ENCODE data around the gene EGR1. TPM values are rescaled to one million over a fixed set of nuclear protein-coding genes. Genes with fewer than 3 reads are reported as not detected.

Gene EGR1
- polyA plus RNA-seq, 1 of the 3 experiments (the other 2 are of a cell fraction): 48.0 TPM

GRCh38 chr5:138452720-138453119 lies 12.6 kb upstream of the EGR1 start:
- no peaks in the 10 kb centered on the region for H3K9me3 ChIP-seq
- H3K79me2 ChIP-seq (ENCODE audit: insufficient read depth): no peaks in the 10 kb centered on the region
- H3K9ac ChIP-seq: no peak overlapping the region
- 87% methylated on average over 6 of the region's 6 CpGs for whole genome bisulfite sequencing (ENCODE audit: low lambda C conversion rate)
- H3K27me3 ChIP-seq (ENCODE audit: insufficient read depth): no peaks in the 10 kb centered on the region
- no peaks in the 10 kb centered on the region for H3F3A ChIP-seq (replicated peaks; ENCODE audit: insufficient read depth)
- H3K4me2 ChIP-seq: no peak overlapping the region
- no peak for DNase-seq
- H2AFZ ChIP-seq (ENCODE audit: low read depth): no peak overlapping the region
- ChIA-PET POLR2A (no interaction called here), CTCF (interaction anchor here (0.8 to 1.3 kb wide), 5 partner anchors 11 to 127 kb away, joined by 3 to 6 read pairs (median 3); no protein-coding TSS in a partner anchor)
- no peak overlapping the region for H3K4me3 ChIP-seq (ENCODE audit: low read depth in 2 of 2, low read length in 1 of 2)
- no peaks in the 10 kb centered on the region for H3K9me2 ChIP-seq
- peaks cover 13 to 19% of the 10 kb centered on the region in 2 experiments; a peak in 3 of 4 replicates for H3K4me1 ChIP-seq (ENCODE audit: control insufficient read depth in 1 of 2, insufficient read depth in 2 of 2, low read depth in 1 of 2, low read length in 1 of 2)
- H3K27ac ChIP-seq (ENCODE audit: low read depth in 2 of 2, low read length in 1 of 2): no peak overlapping the region
- no peaks in the 10 kb centered on the region for H4K20me1 ChIP-seq (ENCODE audit: insufficient read depth)
- no peaks in the 10 kb centered on the region for H3K36me3 ChIP-seq (replicated peaks in 1 of 2; ENCODE audit: control insufficient read depth in 1 of 2, insufficient read depth in 2 of 2, low read length in 1 of 2)
- TF ChIP-seq POLR2AphosphoS5 (IDR thresholded peaks at IDR 0.05; ENCODE audit: low read depth, low read length) (no peak), MXI1 (IDR thresholded peaks at IDR 0.05; ENCODE audit: low read depth, low read length) (no peak), IRF3 (IDR thresholded peaks at IDR 0.05; ENCODE audit: low read depth, low read length) (no peak), RFX5 (IDR thresholded peaks at IDR 0.05; ENCODE audit: low read length) (no peak), MEF2A (IDR thresholded peaks at IDR 0.05; ENCODE audit: borderline replicate concordance, low read depth) (no peak), ZBTB33 (IDR thresholded peaks at IDR 0.05; ENCODE audit: borderline replicate concordance, low read depth) (no peak), TCF12 (IDR thresholded peaks at IDR 0.05) (no peak), FOSL2 (IDR thresholded peaks at IDR 0.05; ENCODE audit: borderline replicate concordance, low read depth) (no peak), NFIC (IDR thresholded peaks at IDR 0.05; ENCODE audit: borderline replicate concordance) (no peak)

GRCh38 chr5:138453590-138453989 lies 11.7 kb upstream of the EGR1 start:
- Histone ChIP-seq H3K9me2 (no peaks in the 10 kb centered on the region), H3K4me3 (ENCODE audit: low read depth in 2 of 2, low read length in 1 of 2) (no peak overlapping the region), H3K9me3 (no peaks in the 10 kb centered on the region), H3K27ac (ENCODE audit: low read depth in 2 of 2, low read length in 1 of 2) (no peak overlapping the region), H3K9ac (no peak overlapping the region), H3F3A (replicated peaks; ENCODE audit: insufficient read depth) (no peaks in the 10 kb centered on the region), H3K4me1 (ENCODE audit: control insufficient read depth in 1 of 2, insufficient read depth in 2 of 2, low read depth in 1 of 2, low read length in 1 of 2) (peaks cover 12 to 17% of the 10 kb centered on the region in 2 experiments; a peak in 3 of 4 replicates), H2AFZ (ENCODE audit: low read depth) (no peak overlapping the region), H3K36me3 (replicated peaks in 1 of 2; ENCODE audit: control insufficient read depth in 1 of 2, insufficient read depth in 2 of 2, low read length in 1 of 2) (no peaks in the 10 kb centered on the region), H3K79me2 (ENCODE audit: insufficient read depth) (no peaks in the 10 kb centered on the region), H3K27me3 (ENCODE audit: insufficient read depth) (no peaks in the 10 kb centered on the region), H3K4me2 (no peak overlapping the region), H4K20me1 (ENCODE audit: insufficient read depth) (no peaks in the 10 kb centered on the region)
- WGBS (ENCODE audit: low lambda C conversion rate): 96% methylated on average over 12 of the region's 13 CpGs
- DNase-seq: no peak
- ChIA-PET CTCF (interaction anchor here (0.8 to 4.7 kb wide), 4 partner anchors 10 to 126 kb away, joined by 3 to 51 read pairs (median 4); no protein-coding TSS in a partner anchor), POLR2A (no interaction called here)
- TF ChIP-seq RFX5 (IDR thresholded peaks at IDR 0.05; ENCODE audit: low read length) (no peak), NRF1 (IDR thresholded peaks at IDR 0.05; ENCODE audit: low read depth, low read length) (no peak), FOXM1 (IDR thresholded peaks at IDR 0.05; ENCODE audit: low read depth) (no peak), MXI1 (IDR thresholded peaks at IDR 0.05; ENCODE audit: low read depth, low read length) (no peak), RAD21 (IDR thresholded peaks at IDR 0.05; ENCODE audit: low read length) (no peak), PBX3 (IDR thresholded peaks at IDR 0.05) (no peak), EZH2phosphoT487 (IDR thresholded peaks at IDR 0.05; ENCODE audit: borderline replicate concordance, low read depth) (no peak), CHD2 (IDR thresholded peaks at IDR 0.05; ENCODE audit: low read length, partially characterized antibody) (no peak), REST (IDR thresholded peaks at IDR 0.05; ENCODE audit: low read depth, low read length) (no peak), NFIC (IDR thresholded peaks at IDR 0.05; ENCODE audit: borderline replicate concordance) (no peak), RXRA (IDR thresholded peaks at IDR 0.05; ENCODE audit: borderline replicate concordance, low read depth) (no peak), TAF1 (IDR thresholded peaks at IDR 0.05; ENCODE audit: borderline replicate concordance, low read depth, low read length) (no peak), FOXJ3 (CRISPR knock-in tag; IDR thresholded peaks at IDR 0.05) (no peak)
